ENCODE measurements around the gene ZNF202. TPM values are rescaled to one million over a fixed set of nuclear protein-coding genes. Genes with fewer than 3 reads are reported as not detected.

ZNF202 gene
- total RNA-seq, 1 donor from 2014 or later = 9.1 TPM

GRCh38 chr11:123700772-123701171 is 40.7 kb downstream of the ZNF202 start:
- no peak overlapping the region for H3K4me3 ChIP-seq
- intact Hi-C loops (cut with DNase I) = no loop called here
- H3K27ac ChIP-seq = no peak overlapping the region
- H3K9me3 ChIP-seq = no peaks in the 10 kb centered on the region
- H3K27me3 ChIP-seq = no peaks in the 10 kb centered on the region
- TF ChIP-seq CTCF (IDR thresholded peaks at IDR 0.05) (no peak), POLR2AphosphoS5 (IDR thresholded peaks at IDR 0.05; ENCODE audit: insufficient read depth in 1 of 2, low read depth in 1 of 2) (no peak), POLR2A (IDR thresholded peaks at IDR 0.05) (no peak)
- no peaks in the 10 kb centered on the region for H3K4me1 ChIP-seq
- H3K36me3 ChIP-seq = no peaks in the 10 kb centered on the region
- no peak for DNase-seq (ENCODE audit: extremely low spot score in 2 of 2)

- intact Hi-C loops (cut with DNase I) = no loop called here
- H3K36me3 ChIP-seq = no peaks in the 10 kb centered on the region
- no peak overlapping the region for H3K4me3 ChIP-seq
- H3K4me1 ChIP-seq = no peaks in the 10 kb centered on the region
- no peak for TF ChIP-seq POLR2A (IDR thresholded peaks at IDR 0.05)
- no peak for TF ChIP-seq POLR2AphosphoS5 (IDR thresholded peaks at IDR 0.05; ENCODE audit: insufficient read depth in 1 of 2, low read depth in 1 of 2)
- TF ChIP-seq CTCF (IDR thresholded peaks at IDR 0.05) = no peak
- H3K27me3 ChIP-seq = no peaks in the 10 kb centered on the region
- H3K27ac ChIP-seq = no peak overlapping the region
- H3K9me3 ChIP-seq = no peaks in the 10 kb centered on the region
- no peak for DNase-seq (ENCODE audit: extremely low spot score in 2 of 2)
Observed at GRCh38 chr11:123698546-123699127, 42.8 kb downstream of the ZNF202 start.

- Histone ChIP-seq H3K9me3 (no peaks in the 10 kb centered on the region), H3K27me3 (no peaks in the 10 kb centered on the region), H3K27ac (no peak overlapping the region), H3K4me1 (no peaks in the 10 kb centered on the region), H3K36me3 (no peaks in the 10 kb centered on the region), H3K4me3 (no peak overlapping the region)
- intact Hi-C loops (cut with DNase I) = no loop called here
- DNase-seq (ENCODE audit: extremely low spot score in 2 of 2) = no peak
- TF ChIP-seq POLR2A (IDR thresholded peaks at IDR 0.05) (no peak), CTCF (IDR thresholded peaks at IDR 0.05) (no peak), POLR2AphosphoS5 (IDR thresholded peaks at IDR 0.05; ENCODE audit: insufficient read depth in 1 of 2, low read depth in 1 of 2) (no peak)
Observed at GRCh38 chr11:123696183-123696582, 45.3 kb downstream of the ZNF202 start.

- no peaks in the 10 kb centered on the region for H3K27me3 ChIP-seq
- TF ChIP-seq CTCF (IDR thresholded peaks at IDR 0.05) (no peak), POLR2A (IDR thresholded peaks at IDR 0.05) (no peak), POLR2AphosphoS5 (IDR thresholded peaks at IDR 0.05; ENCODE audit: insufficient read depth in 1 of 2, low read depth in 1 of 2) (no peak)
- no peak overlapping the region for H3K4me3 ChIP-seq
- no peaks in the 10 kb centered on the region for H3K36me3 ChIP-seq
- no peaks in the 10 kb centered on the region for H3K9me3 ChIP-seq
- no peak for DNase-seq (ENCODE audit: extremely low spot score in 2 of 2)
- H3K4me1 ChIP-seq = no peaks in the 10 kb centered on the region
- H3K27ac ChIP-seq = no peak overlapping the region
- intact Hi-C loops (cut with DNase I) = no loop called here
Observed at GRCh38 chr11:123695231-123695630, 46.2 kb downstream of the ZNF202 start.

- no peak overlapping the region for H3K27ac ChIP-seq
- no peaks in the 10 kb centered on the region for H3K9me3 ChIP-seq
- H3K36me3 ChIP-seq = no peaks in the 10 kb centered on the region
- DNase-seq (ENCODE audit: extremely low spot score in 2 of 2) = no peak
- intact Hi-C loops (cut with DNase I) = no loop called here
- no peaks in the 10 kb centered on the region for H3K27me3 ChIP-seq
- no peak overlapping the region for H3K4me3 ChIP-seq
- TF ChIP-seq POLR2A (IDR thresholded peaks at IDR 0.05) (no peak), CTCF (IDR thresholded peaks at IDR 0.05) (no peak), POLR2AphosphoS5 (IDR thresholded peaks at IDR 0.05; ENCODE audit: insufficient read depth in 1 of 2, low read depth in 1 of 2) (no peak)
- no peaks in the 10 kb centered on the region for H3K4me1 ChIP-seq
Observed at GRCh38 chr11:123694551-123694950, 46.9 kb downstream of the ZNF202 start.

Data from vagina (tissue), 2 donors.